DMS 273 (cell line): Measurements from ENCODE around the gene BAIAP3.

Source experiments
- DNase-seq: peaks from one replicate; lab custom pipeline; 2025; ENCODE audit not compliant: unreplicated experiment; lab: John Stamatoyannopoulos, UW

Gene BAIAP3

DNA sequence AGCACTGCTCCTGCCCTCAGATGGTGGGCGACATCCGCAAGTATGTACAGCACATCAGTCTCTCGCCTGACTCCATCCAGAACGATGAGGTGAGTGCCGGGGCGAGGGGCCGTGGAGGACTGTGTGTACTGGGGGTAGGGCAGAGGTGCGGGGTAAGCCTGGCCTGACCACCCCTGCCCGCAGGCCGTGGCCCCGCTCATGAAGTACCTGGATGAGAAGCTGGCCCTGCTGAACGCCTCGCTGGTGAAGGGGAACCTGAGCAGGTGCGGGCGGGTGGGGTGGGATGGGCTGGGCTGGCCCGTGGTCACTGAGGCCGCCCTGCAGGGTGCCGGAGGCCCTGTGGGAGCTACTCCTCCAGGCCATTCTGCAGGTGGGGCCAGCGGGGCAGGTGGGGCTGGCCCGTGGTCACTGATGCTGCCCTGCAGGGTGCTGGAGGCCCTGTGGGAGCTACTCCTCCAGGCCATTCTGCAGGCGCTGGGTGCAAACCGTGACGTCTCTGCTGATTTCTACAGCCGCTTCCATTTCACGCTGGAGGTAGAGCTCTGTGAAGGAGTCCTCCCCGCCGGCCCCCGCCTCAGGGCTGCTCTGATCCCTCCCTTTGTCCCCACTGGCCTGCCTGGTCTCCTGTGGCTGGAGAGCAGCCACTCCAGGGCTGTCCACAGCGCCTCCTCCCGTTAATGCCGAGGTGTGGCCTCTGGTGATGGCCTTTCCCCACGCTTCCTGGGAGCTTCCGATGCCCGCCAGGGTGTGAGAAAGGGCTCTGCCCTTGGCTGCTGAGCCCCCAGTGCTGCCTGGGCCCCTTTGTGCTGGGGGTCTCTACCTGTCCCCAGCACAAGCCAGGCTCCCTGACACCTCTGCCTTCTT lies 13.2 kb downstream of the BAIAP3 start:
- peak; percentile 56 for DNase-seq

DNA sequence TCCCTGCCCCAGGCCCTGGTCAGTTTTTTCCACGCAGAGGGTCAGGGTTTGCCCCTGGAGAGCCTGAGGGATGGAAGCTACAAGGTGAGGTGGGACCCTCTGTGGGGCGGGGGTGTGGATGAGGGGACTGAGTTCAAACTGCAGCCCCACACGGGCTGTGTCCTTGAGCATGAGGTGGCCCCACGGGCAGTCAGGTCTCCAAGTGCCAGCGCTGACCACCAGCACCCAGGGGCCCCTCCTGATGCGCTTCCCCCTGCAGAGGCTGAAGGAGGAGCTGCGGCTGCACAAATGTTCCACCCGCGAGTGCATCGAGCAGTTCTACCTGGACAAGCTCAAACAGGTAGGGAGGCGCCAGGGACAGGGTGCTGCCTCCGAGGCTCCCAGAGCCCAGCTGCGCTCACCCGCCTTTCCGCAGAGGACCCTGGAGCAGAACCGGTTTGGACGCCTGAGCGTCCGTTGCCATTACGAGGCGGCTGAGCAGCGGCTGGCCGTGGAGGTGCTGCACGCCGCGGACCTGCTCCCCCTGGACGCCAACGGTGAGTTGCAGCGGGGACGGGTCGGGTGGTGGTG lies 13.9 kb downstream of the BAIAP3 start:
- no peak for DNase-seq

DNA sequence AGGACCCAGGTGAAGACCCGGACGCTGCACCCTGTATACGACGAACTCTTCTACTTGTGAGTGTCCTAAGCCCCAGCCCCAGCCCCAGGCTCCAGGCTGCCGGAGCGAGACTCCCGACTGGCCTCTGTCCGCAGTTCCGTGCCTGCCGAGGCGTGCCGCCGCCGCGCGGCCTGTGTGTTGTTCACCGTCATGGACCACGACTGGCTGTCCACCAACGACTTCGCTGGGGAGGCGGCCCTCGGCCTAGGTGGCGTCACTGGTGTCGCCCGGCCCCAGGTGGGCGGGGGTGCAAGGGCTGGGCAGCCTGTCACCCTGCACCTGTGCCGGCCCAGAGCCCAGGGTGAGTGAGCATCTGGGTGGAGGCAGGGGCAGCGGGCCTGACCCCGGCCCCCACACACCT lies 14.5 kb downstream of the BAIAP3 start:
- DNase-seq = no peak

DNA sequence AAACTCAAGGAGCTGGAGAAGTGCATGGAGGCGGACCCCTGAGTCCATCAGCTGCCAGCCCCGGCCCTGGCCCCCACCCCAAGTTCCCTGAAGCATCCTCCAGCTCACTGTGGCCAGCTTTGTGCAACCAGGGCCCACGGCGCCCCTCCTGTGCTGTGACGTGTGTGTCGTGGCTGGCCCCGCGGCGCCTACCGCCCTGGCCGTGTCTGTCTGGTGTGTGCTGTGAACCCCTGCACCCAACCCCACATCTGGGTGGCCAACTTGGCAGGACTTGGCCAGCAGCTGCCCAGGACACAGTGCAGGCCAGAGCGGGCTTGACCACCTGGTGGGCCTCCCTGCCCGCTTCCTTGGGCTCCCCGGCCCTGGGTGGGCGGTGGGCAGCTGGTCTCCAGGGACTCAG lies 15.0 kb downstream of the BAIAP3 start:
- no peak for DNase-seq

DNA sequence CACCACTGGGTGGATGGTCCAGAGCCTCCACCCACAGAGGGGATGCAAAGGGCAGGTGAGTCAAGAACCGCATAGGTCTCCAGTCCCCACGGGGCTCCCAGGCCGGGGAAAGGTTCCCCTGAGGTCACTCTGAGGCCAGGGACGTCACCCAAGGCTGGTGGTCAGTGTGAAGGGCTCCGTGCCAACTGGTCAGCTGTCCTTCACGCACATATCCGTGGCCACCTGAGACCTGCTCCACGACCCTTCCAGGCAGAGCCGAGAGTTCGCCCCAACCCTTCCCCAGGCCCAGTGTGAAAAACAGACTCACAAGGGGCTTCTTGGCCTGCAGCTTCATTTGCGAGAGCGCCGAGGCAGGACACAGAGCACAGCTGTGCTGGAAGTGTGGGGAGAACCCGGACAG lies 15.5 kb downstream of the BAIAP3 start:
- DNase-seq = no peak

DNA sequence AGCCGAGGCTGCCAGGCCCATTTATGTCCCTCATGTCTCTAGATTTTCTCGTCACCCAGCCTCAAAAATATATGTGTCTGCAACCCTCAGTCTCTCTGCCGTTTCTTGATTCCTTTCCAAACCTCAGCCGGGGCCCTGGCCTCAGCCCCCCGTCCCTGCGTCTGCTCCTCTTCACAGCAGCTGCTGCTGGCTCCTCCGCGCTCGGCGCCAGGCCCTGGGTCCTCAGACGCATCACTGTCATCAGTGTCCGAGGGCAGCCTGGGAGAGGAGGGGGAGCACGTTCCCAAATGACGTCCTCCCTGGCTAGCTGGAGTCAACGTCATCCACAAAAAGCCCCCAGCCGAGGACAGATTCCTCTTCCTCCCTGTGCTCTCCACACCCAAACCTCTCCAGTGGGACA lies 15.9 kb downstream of the BAIAP3 start:
- no peak for DNase-seq

DNA sequence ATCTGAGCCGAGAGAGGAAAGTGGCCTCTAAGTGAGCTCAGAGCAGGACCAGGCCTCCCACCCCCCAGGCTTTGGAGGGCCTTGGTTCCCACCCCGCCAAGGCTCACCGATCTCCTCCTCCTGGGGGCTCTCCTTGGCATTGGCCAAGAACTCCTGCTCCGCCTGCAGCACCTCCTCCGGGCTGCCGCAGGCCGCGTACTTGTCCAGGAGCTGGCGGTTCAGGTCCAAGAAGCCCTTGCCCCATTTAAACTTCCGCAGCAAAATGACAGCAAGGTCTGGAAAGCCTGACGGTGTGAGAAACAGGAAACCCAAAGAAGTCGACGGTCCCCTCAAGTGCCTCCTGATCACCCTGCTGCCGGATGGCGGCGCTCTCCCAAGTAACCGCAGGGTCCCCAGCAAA lies 16.5 kb downstream of the BAIAP3 start:
- no peak for DNase-seq

DNA sequence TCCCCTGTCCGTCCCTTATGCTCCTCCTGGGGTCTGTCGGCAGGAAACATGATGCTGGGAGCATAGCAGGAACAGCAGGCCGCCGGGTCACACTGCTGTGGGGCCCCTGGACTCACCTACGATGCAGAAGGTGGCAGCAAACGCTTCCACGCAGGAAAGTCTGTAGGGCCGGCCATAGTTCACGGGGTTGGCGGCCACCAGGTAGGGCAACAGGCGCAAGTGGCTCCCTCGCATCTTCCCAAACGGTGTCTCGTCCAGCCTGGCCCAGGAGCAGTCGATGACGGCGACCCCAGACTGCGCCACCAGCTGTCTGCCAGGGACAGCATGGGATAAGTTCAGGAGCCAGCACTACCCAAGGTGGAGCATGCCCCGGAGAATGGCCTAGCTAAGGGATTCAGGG lies 17.2 kb downstream of the BAIAP3 start:
- no peak for DNase-seq

DNA sequence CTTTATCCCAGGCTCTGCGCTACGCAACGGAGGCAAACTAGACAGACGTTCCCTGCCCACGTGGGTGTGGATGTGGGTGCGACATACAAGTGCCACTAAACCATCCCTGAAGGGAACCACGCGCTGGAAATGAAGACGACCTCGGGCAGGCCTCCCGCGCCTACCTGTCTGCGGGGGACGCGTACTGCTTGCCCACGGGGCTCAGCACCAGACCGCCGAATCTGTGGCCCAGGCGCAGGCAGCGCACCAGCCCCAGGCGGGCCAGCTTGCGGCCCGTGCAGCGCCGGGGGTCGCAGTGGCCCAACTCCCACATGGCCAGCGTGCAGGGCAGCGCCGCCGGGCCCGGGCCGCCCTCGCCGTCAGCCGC lies 17.8 kb downstream of the BAIAP3 start:
- no peak for DNase-seq

DNA sequence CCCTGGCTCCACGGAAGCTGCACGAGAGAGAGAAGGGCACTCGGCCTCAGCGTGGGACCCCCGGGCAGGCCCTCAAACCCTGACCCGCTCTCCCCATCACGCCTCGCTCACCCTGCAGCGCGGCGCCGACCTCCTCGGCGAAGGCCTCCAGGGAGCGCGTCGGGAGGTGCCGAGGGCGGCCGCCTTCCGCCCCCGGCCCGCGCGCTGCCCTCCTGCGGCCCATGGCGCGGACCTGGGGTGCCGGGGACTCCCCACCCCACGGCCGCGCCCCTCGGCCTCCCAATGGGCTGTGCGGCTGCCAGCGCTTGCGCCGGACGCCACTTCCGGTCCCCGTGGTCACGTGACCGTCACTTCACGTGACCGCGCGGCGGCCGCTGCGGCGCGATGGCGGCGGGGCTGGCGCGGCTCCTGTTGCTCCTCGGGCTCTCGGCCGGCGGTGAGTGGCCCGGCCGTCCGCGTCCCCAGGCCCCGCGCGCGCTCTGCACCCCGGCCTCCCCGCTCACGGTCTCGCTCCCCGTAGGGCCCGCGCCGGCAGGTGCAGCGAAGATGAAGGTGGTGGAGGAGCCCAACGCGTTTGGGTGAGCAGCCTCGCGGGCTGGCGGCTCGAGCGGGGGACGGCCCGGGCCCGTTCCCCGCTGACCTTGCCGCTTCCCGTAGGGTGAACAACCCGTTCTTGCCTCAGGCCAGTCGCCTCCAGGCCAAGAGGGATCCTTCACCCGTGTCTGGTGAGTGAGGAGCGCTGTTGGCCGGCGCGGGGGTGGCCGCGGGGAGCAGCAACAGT lies 18.3 kb downstream of the BAIAP3 start, which contains the start of the genes GNPTG and TSR3:
GNPTG (plus strand) TSS at position 350 of the 781 bp plus-strand sequence; CDS start at position 385, 35 bp downstream.
TSR3 (minus strand) TSS at position 297 of the 781 bp plus-strand sequence; CDS start at position 223, 74 bp downstream.
- peak; percentile 95 for DNase-seq

DNA sequence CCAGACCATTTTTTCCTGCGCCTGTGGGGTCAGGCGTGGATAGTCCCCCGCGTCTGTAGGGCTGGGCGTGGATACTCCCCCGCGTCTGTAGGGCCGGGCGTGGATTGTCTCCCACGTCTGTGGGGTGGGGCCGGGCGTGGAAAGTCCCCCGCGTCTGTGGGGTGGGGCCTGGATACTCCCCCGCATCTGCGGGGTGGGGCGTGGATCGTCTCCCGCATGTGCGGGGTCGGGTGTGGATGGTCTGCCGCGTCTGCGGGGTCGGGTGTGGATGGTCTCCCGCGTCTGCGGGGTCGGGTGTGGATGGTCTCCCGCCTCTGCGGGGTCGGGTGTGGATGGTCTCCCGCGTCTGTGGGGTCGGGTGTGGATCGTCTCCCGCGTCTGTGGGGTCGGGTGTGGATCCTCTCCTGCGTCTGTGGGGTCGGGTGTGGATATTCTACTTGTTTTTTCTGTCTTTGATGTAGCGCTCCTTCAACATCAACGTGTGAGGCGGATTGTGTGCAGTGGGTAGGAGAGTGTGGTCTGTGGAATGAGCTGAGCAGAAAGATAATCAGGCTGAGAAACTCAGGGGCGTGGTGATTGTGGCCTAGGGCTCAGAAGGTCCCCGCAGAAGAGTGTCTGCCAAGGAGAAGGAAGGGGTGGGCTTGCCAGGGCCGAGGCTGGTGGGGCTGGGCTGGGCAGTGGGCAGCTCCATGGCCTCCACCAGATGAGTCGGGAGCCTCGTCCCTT lies 21.5 kb downstream of the BAIAP3 start:
- no peak for DNase-seq

DNA sequence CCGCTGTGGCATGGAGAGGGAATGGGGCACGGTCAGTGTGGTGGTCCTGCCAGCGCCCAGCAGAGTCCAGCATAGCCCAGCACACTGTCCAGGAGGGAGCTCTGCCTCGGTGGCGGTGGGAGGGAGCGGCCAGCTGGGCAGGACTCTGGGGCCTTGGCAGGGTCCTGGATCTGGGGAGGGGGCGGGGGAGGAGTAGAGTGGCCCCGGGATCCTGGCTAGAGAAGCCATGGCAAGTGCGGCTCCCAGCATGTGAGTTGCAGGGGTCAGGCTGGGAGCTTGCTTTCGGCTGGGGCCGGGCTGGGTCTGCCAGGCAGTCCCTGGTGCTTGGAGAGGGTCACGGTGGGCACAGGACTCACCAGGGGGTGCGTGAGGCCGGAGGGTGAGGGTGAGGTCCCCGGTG lies 22.1 kb downstream of the BAIAP3 start:
- no peak for DNase-seq

DNA sequence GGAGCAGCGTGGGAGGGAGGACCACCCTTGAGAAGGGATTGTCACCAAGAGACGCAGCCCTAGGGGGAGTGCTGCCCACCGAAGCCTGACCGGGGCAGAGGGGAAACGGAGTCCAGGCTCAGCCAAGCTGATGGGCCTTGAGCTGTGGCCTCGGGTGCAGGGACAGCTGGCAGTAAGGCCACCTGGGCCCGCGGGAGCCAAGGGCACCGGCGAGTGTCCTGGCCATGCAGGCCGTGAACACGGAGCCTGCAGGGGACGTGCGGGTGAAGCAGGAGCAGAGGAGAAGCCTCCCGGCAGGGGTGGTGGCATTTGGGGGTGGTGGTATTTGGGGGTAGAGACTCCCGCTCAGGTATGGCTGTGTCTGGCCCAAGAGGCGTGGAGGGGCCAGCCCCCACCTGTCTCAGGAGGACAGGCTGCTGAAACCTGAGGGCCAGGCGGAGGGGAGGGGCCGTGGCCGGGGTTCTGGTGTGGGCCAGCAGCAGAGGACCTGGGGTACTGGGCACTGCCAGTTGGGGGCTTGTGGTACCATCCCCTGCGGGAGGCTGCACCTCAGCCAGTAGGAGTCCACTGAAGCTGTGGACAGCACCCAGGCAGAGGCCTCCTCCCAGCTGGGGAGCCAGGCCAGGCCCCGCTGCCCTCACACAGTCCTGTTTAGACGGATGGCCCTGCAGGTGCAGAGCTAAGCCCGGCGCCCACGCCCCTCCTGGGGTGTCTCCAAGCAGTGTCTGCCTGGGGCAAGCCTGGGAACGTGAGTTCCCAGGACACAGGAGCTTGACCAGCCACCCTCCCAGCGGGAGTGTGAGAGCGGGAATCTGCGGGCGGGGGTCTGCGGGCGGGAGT lies 22.8 kb downstream of the BAIAP3 start:
- no peak for DNase-seq

DNA sequence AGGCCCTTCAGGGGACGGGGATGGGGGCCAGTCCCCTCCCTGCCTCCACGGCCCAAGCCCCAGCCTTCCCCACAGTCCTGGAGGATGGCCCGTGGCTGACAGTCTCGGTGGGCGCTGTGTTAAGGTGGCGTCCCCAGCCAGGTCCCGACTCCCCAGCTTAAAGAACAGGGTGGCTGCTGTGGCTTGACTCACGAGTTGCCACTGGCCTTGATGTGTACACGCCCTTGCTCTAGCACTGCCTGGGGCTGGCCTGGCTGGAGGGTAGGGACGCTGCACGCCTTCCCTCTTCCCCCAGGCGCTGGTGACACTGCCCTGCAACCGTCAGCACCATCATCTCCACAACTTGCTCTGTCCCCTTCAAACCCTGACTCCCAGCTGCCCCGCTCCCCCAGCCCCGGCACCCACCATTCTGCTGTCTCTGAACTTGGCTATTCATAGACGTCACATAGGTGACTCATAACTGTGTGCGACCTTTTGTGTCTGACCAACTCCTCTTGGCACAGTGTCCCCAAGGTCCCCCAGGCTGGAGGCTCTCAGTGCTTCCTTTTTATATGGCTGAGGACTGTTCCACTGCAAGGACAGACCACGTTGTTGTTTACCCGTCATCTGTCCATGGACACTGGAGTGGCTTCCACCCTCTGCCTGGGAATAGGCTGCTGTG lies 24.6 kb downstream of the BAIAP3 start:
- DNase-seq = no peak

DNA sequence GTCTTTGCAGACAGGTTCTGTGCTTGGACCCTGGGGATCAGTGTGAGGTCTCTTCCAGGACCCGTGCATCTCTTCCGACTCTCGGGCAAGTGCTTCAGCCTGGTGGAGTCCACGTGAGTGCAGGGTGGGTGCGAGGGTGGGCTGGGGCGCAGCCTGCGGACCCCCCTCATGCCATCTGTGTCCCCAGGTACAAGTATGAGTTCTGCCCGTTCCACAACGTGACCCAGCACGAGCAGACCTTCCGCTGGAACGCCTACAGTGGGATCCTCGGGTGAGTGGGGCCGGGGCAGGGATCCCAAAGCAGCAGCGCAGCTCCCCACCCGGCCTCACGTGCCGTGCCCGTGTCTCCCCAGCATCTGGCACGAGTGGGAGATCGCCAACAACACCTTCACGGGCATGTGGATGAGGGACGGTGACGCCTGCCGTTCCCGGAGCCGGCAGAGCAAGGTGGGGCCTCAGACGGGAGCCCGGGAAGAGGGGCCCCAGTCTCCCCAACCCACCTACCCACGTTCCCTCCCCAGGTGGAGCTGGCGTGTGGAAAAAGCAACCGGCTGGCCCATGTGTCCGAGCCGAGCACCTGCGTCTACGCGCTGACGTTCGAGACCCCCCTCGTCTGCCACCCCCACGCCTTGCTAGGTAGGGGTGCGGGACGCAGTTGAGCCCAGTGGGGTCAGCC lies 28.4 kb downstream of the BAIAP3 start:
- no peak for DNase-seq

DNA sequence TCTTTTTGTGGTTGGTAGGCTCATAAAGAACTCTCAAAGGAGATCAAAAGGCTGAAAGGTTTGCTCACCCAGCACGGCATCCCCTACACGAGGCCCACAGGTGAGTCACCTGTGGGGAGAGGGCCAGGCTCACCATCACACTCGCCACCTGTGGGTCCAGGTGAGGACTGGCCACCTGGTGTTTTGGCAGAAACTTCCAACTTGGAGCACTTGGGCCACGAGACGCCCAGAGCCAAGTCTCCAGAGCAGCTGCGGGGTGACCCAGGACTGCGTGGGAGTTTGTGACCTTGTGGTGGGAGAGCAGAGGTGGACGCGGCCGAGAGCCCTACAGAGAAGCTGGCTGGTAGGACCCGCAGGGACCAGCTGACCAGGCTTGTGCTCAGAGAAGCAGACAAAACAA lies 29.4 kb downstream of the BAIAP3 start:
- no peak for DNase-seq

DNA sequence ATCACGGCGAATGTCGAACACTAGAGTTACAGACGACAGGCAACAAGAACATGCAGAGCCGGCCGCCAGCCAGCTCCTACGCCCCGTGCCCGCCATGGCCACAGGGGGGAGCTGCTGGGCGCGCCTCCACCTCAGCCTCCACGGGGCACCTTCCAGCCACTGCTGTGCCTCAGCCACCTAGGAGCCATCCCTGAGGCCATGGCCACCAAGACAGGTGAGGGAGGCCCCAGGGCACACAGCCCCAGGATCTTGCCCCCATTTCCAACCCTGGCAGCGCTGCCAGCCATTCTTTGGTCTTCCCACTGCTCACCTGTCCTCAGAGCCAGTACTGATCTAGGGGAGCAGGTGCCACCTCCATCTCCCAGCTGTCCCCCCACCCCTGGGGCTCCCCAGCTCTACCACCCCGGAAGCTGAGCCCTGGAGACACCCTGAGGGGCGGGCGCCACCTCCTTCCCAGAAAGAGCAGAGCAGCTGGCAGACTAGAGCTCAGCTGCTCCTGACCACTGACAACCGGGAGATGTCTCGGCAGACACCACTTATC lies 30.1 kb downstream of the BAIAP3 start:
- DNase-seq = peak; percentile 79

DNA sequence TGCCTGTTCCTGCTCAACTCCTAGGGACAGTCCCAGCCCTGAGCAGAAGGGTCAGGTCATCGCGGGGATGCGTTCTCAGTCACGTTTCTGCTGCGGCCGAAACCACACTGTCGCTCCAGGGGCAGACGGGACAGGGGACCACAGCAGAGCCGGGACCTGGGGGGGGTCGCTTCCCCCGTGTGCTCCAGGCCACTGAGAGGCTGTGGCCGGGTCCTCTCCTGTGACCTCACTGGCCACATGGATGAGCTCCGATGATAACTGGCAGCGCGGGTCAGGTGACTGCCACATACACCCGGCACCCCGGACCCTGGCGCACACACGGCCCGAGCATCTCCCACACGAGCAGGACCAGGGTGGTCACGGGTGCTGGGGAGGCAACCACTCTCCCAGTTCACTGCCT lies 31.1 kb downstream of the BAIAP3 start:
- DNase-seq = no peak
